GM10248 (cell line): ENCODE results near the gene OR13G1.

Experiments
- CTCF ChIA-PET: fragments of 300-600 bp; sonication (Branson Sonifier 250); formaldehyde crosslinking; extraction: SDS; loops from one replicate; lab custom pipeline; 2021; ENCODE audit warnings: antibody characterized with exemption; lab: Yijun Ruan, JAX
- POLR2A ChIA-PET: fragments of 350-650 bp; sonication (Branson Sonifier 250); formaldehyde crosslinking; extraction: SDS; loops from one replicate; lab custom pipeline; 2020; ENCODE audit warnings: antibody characterized with exemption; lab: Yijun Ruan, JAX
- DNase-seq: peaks from one replicate; pipeline ENCODE4 v3.0.0; 2012; ENCODE audit errors: extremely low spot score
- CTCF ChIP-seq: IDR thresholded peaks from 2 replicates; pipeline ENCODE4 v1.5.1; 2012; ENCODE audit warnings: mild to moderate bottlenecking, low read depth; ENCODE audit errors: extremely low read depth, missing control alignments, control extremely low read depth

The OR13G1 gene

DNA sequence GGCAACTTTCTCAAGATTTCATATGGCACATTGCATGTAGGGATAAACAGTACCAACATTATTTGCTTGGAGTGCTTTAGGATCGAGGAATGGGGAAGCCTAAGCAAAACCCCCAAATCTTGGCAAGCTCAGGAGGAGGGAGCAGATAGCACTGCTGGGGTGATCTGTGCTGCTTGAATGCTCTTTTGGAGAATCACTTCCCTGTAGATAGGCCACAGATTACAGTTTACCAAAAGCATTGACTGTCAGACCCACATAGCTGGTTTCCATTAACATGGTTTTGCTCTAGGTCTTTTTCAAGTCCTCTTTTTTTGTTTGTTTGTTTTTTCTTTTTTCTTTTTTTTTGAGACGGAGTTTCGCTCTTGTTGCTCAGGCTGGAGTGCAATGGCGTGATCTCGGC, 36.8 kb downstream of the OR13G1 start:
- no peak for TF ChIP-seq CTCF
- CTCF ChIA-PET, result no interaction called here
- no peak for DNase-seq
- POLR2A ChIA-PET, result no interaction called here

- ChIA-PET POLR2A (no interaction called here), CTCF (no interaction called here)
- no peak for TF ChIP-seq CTCF
- DNase-seq, result no peak
Measured at GRCh38 chr1:247639381-247639981, 40.1 kb downstream of the OR13G1 start.

DNA sequence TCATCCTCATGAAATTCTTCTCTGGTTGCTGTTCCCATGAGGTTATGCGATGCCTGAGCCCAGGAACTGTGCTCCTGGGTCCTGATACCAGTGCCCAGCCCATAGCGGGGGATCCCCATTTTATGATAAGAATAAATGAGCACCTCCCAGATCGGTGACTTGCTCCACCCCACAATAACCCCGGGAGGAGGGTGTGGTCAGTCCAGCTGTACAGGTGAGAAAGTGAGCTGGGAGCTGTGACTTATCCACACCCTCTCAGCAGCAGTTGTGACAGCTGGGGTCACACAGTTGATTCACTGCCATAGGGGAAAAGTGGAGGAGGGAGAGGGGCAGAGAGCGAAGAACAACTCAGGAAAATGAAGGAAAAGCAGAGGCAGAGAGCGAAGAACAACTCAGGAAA, 40.8 kb downstream of the OR13G1 start:
- no peak for DNase-seq
- POLR2A ChIA-PET, result no interaction called here
- TF ChIP-seq CTCF, result no peak
- CTCF ChIA-PET, result interaction anchor here (1.0 kb wide), 1 partner anchor 12 kb away, joined by 3 read pairs; no protein-coding TSS in a partner anchor

DNA sequence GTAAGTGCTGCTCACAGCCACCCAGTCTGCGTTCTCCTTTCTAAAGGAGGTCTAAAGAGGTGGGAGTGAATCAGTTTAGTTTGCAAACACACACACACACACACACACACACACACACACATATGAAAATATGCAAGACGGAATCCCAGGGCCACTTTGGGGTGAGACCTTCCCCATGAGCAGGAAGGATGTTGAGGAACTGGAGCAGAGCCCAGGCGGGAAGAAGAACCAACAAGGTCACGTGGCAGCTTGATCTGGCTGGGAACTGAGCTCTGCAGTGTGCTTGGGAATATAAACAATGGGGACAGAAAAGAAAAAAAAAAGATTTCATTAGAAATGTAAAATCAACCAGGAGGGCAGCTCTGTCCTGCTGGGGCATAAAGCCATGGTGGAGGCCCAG, 41.5 kb downstream of the OR13G1 start:
- ChIA-PET CTCF (interaction anchor here (1.0 to 1.6 kb wide), 3 partner anchors 11 to 14 kb away, joined by 3 to 5 read pairs (median 4); no protein-coding TSS in a partner anchor), POLR2A (no interaction called here)
- no peak for DNase-seq
- TF ChIP-seq CTCF, result no peak

DNA sequence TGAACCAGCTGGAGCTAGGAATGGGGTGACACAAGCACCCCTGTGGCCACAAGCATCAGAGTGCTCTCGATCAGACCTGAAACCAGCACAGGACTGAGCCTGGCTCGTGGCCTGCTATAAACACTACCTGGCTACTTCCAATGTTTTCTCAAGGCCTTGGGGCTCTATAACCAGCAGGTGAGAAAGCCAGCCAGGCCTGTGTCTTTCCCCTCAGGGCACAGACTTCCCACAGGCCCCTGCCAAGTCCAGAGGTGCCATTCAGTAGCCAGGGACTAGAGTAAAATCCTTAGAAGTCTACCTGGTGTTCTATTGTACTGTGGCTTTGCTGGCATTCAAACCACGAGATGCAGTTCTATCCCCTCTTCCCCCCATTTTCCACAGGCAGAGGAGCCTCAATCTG, 51.6 kb downstream of the OR13G1 start:
- DNase-seq, result no peak
- POLR2A ChIA-PET, result no interaction called here
- TF ChIP-seq CTCF, result no peak
- CTCF ChIA-PET, result no interaction called here
